ENCODE data around the gene TPCN1. TPM values are rescaled to one million over a fixed set of nuclear protein-coding genes. Genes with fewer than 3 reads are reported as not detected.

The TPCN1 gene
- total and polyA plus RNA-seq, 2 of the 8 experiments (the other 6 are each of a cell fraction or from before 2014, with no cell fraction given) = 14.9 to 21.4 TPM

- no peak overlapping the region for H2BK20ac ChIP-seq (ENCODE audit: low read length)
- H2BK15ac ChIP-seq (ENCODE audit: low read length) = no peak overlapping the region
- H3K9me3 ChIP-seq (ENCODE audit: insufficient read depth in 2 of 2, low read depth in 1 of 2, low read length in 1 of 2) = no peaks in the 10 kb centered on the region
- no peak overlapping the region for H4K5ac ChIP-seq (ENCODE audit: insufficient read length, low read depth, low read length)
- peaks cover 4% of the 10 kb centered on the region; the same call in 1 of the 2 replicates for H3K23me2 ChIP-seq (ENCODE audit: low read depth, low read length)
- H3K56ac ChIP-seq (replicated peaks; ENCODE audit: insufficient read length, low read depth, low read length) = no peak overlapping the region
- WGBS, 2 experiments (ENCODE audit: extremely low coverage in 1 of 2, insufficient coverage in 1 of 2, insufficient read length in 1 of 2, insufficient replicate concordance in 2 of 2, low coverage in 1 of 2, low lambda C conversion rate in 2 of 2, missing lambda C conversion rate in 1 of 2) = 89% methylated on average over 6 of the region's 6 CpGs; no CpG with 5 or more reads in 1 of the 2 experiments
- DNase-seq (ENCODE audit: low read depth in 1 of 2, low spot score in 2 of 2) (no peak), FAIRE-seq (no peak)
- H3K4me2 ChIP-seq (ENCODE audit: insufficient read depth in 1 of 2, low read depth in 2 of 2, low read length in 2 of 2) = no peak overlapping the region
- ChIA-PET CTCF (ENCODE audit: partially characterized antibody) (interaction anchor here (0.8 to 3.5 kb wide), 7 partner anchors 9 to 113 kb away, joined by 3 to 20 read pairs (median 5); no protein-coding TSS in a partner anchor), POLR2A (ENCODE audit: partially characterized antibody) (interaction anchor here (0.7 to 1.3 kb wide), 3 partner anchors 10 to 18 kb away, joined by 3 read pairs; partner anchors contain the start of gene SLC8B1)
- H4K91ac ChIP-seq (replicated peaks; ENCODE audit: insufficient read length, low read length) = no peak overlapping the region
- no peaks in the 10 kb centered on the region for H3K79me2 ChIP-seq (ENCODE audit: control insufficient read depth in 1 of 2, insufficient read depth in 2 of 2, low read length in 2 of 2)
- H2BK5ac ChIP-seq (ENCODE audit: low read depth, low read length) = no peak overlapping the region
- H3K18ac ChIP-seq (ENCODE audit: extremely low read depth, low read length) = no peak overlapping the region
- no peak overlapping the region for H4K8ac ChIP-seq (ENCODE audit: extremely low read depth, insufficient read depth, low read length)
- H3K4me3 ChIP-seq (ENCODE audit: extremely low read depth in 1 of 4, insufficient read depth in 2 of 4, low read depth in 3 of 4, low read length in 4 of 4) = no peak overlapping the region
- H3K23ac ChIP-seq (ENCODE audit: insufficient read length) = no peak overlapping the region
- H2BK12ac ChIP-seq (ENCODE audit: low read depth, low read length) = no peak overlapping the region
- no peaks in the 10 kb centered on the region; a peak in 1 of 7 replicates for H3K27me3 ChIP-seq (replicated peaks in 1 of 4; ENCODE audit: control insufficient read depth in 3 of 4, extremely low read depth in 1 of 4, insufficient read depth in 3 of 4, low read length in 3 of 4)
- peaks cover 0 to 3% (median 0%) of the 10 kb centered on the region in 4 experiments; a peak in 2 of 7 replicates for H3K4me1 ChIP-seq (replicated peaks in 1 of 4; ENCODE audit: control insufficient read depth in 3 of 4, insufficient read depth in 4 of 4, low read length in 3 of 4)
- no peak for TF ChIP-seq RBBP5 (IDR thresholded peaks at IDR 0.05; ENCODE audit: borderline replicate concordance, low read depth, low read length)
- TF ChIP-seq BACH1 (IDR thresholded peaks at IDR 0.05; ENCODE audit: low read length) = no peak
- TF ChIP-seq SAP30 (IDR thresholded peaks at IDR 0.05; ENCODE audit: insufficient read depth, insufficient replicate concordance, low read length) = no peak
- no peak for TF ChIP-seq SRF (IDR thresholded peaks at IDR 0.05; ENCODE audit: low read depth, low read length)
- TF ChIP-seq TAF1 (IDR thresholded peaks at IDR 0.05; ENCODE audit: low read depth, low read length) = no peak
- TF ChIP-seq CTBP2 (IDR thresholded peaks at IDR 0.05; ENCODE audit: borderline replicate concordance, insufficient read depth, insufficient read length, low read length) = no peak
- TF ChIP-seq HDAC2 (IDR thresholded peaks at IDR 0.05; ENCODE audit: borderline replicate concordance in 1 of 2, low read depth in 2 of 2, low read length in 2 of 2) = no peak
- no peak for TF ChIP-seq BRCA1 (IDR thresholded peaks at IDR 0.05; ENCODE audit: low read depth, low read length)
- H3K36me3 ChIP-seq (ENCODE audit: control insufficient read depth in 2 of 4, insufficient read depth in 4 of 4, low read length in 3 of 4) = peaks cover 0 to 16% (median 6%) of the 10 kb centered on the region in 4 experiments; a peak in 7 of 8 replicates
- H2AFZ ChIP-seq (ENCODE audit: low read length) = no peak overlapping the region
- H4K20me1 ChIP-seq (replicated peaks in 1 of 2; ENCODE audit: control insufficient read depth in 1 of 2, insufficient read depth in 2 of 2, low read length in 2 of 2) = peaks cover 0 to 3% of the 10 kb centered on the region in 2 experiments
- H2BK120ac ChIP-seq (replicated peaks; ENCODE audit: low read depth, low read length) = no peak overlapping the region
- no peak overlapping the region for H3K9ac ChIP-seq (replicated peaks in 1 of 4; ENCODE audit: extremely low read depth in 1 of 4, low read depth in 3 of 4, low read length in 3 of 4)
- H3K14ac ChIP-seq (ENCODE audit: insufficient read length) = no peak overlapping the region
- no peak overlapping the region for H3K4ac ChIP-seq (replicated peaks; ENCODE audit: insufficient read length, low read depth, low read length)
- H2AK5ac ChIP-seq (ENCODE audit: low read depth, low read length) = no peak overlapping the region
- no peak overlapping the region for H3K27ac ChIP-seq (ENCODE audit: low read depth, low read length)
- H3K79me1 ChIP-seq (ENCODE audit: low read depth, low read length) = no peaks in the 10 kb centered on the region
Observed at GRCh38 chr12:113317122-113317521, 95.9 kb downstream of the TPCN1 start.

Data from H1 (cell line).